HEK293 (cell line): ENCODE data around the gene PDGFC.
A peak's percentile ranks its signal among the peaks of the same experiment; 100 is the strongest.

Experiments
- CTCF ChIA-PET: fragments of 350-600 bp; formaldehyde crosslinking; extraction: SDS; loops from one replicate; lab custom pipeline; 2021; ENCODE audit warnings: antibody characterized with exemption; lab: Yijun Ruan, JAX
- POLR2A ChIA-PET: fragments of 300-600 bp; formaldehyde crosslinking; extraction: SDS; loops from one replicate; lab custom pipeline; 2020; ENCODE audit warnings: antibody characterized with exemption, inconsistent platforms; lab: Yijun Ruan, JAX
- H3K27ac ChIP-seq: fragments of 200-500 bp; sonication (Bioruptor generic); 2 replicates; pipeline ENCODE4 v1.5.1; 2014; ENCODE audit warnings: low read depth, low read length, control low read depth, inconsistent platforms; ENCODE audit errors: extremely low read depth
- H3K36me3 ChIP-seq, 2 experiments: fragments of 200-500 bp in 1 of 2; sonication (Bioruptor generic) in 1 of 2; 1 replicate in 1 of 2; 2 replicates in 1 of 2; pipeline ENCODE4 v1.5.1; 2014 to 2017; ENCODE audit warnings: inconsistent platforms in 2 of 2, low read length in 2 of 2; ENCODE audit not compliant: control insufficient read depth in 2 of 2, insufficient read depth in 1 of 2
- H3K4me1 ChIP-seq: fragments of 200-500 bp; sonication (Bioruptor generic); 2 replicates; pipeline ENCODE4 v1.5.1; 2014; ENCODE audit warnings: mild to moderate bottlenecking, low read length, inconsistent platforms; ENCODE audit not compliant: control insufficient read depth, insufficient read depth
- H3K4me3 ChIP-seq: 2 replicates; pipeline ENCODE4 v1.5.1; 2011; ENCODE audit warnings: low read depth, mild to moderate bottlenecking, control low read depth, low read length, moderate library complexity
- H3K9me3 ChIP-seq: fragments of 200-500 bp; sonication (Bioruptor generic); 2 replicates; pipeline ENCODE4 v1.5.1; 2014; ENCODE audit warnings: low read depth, low read length, inconsistent platforms; ENCODE audit not compliant: control insufficient read depth, insufficient read depth
- FEZF1 ChIP-seq: fragments of 450-650 bp; formaldehyde crosslinking; IDR thresholded peaks from 2 replicates; pipeline ENCODE4 v1.5.1; 2016; ENCODE audit warnings: missing biosample characterization, missing genetic modification characterization
- GLIS1 ChIP-seq: fragments of 450-650 bp; formaldehyde crosslinking; IDR thresholded peaks from 2 replicates; pipeline ENCODE4 v1.5.1; 2016; ENCODE audit warnings: missing biosample characterization, missing genetic modification characterization
- OSR2 ChIP-seq: fragments of 450-650 bp; formaldehyde crosslinking; IDR thresholded peaks from 2 replicates; pipeline ENCODE4 v1.5.1; 2016; ENCODE audit warnings: missing biosample characterization, missing genetic modification characterization
- SETDB1 ChIP-seq: IDR thresholded peaks from one replicate; pipeline ENCODE4 v1.6.1; 2017; ENCODE audit warnings: mild to moderate bottlenecking, low read length, moderate library complexity, mixed read lengths; ENCODE audit not compliant: insufficient read length
- TCF7L2 ChIP-seq: IDR thresholded peaks from 2 replicates; pipeline ENCODE4 v1.6.1; 2011; ENCODE audit warnings: low read depth, mild to moderate bottlenecking, inconsistent platforms, low read length, moderate library complexity, borderline replicate concordance
- TRIM28 ChIP-seq: IDR thresholded peaks from 2 replicates; pipeline ENCODE4 v1.6.1; 2011; ENCODE audit warnings: low read length, control low read depth, borderline replicate concordance
- TSHZ1 ChIP-seq: fragments of 450-650 bp; formaldehyde crosslinking; IDR thresholded peaks from 2 replicates; pipeline ENCODE4 v1.5.1; 2016; ENCODE audit warnings: missing biosample characterization, missing genetic modification characterization, borderline replicate concordance
- ZBTB49 ChIP-seq: fragments of 450-650 bp; formaldehyde crosslinking; IDR thresholded peaks from 2 replicates; pipeline ENCODE4 v1.5.1; 2016; ENCODE audit warnings: missing biosample characterization, missing genetic modification characterization, low read depth
- ZFP3 ChIP-seq: fragments of 450-650 bp; formaldehyde crosslinking; IDR thresholded peaks from 2 replicates; pipeline ENCODE4 v1.5.1; 2016; ENCODE audit warnings: low read depth, missing biosample characterization, missing genetic modification characterization
- ZIC2 ChIP-seq: fragments of 450-650 bp; formaldehyde crosslinking; IDR thresholded peaks from 2 replicates; pipeline ENCODE4 v1.5.1; 2016; ENCODE audit warnings: missing biosample characterization, missing genetic modification characterization
- ZNF10 ChIP-seq: fragments of 450-650 bp; formaldehyde crosslinking; IDR thresholded peaks from 2 replicates; pipeline ENCODE4 v1.5.1; 2017; ENCODE audit warnings: missing biosample characterization, missing genetic modification characterization
- ZNF366 ChIP-seq: fragments of 450-650 bp; formaldehyde crosslinking; conservative IDR thresholded peaks from 2 replicates; pipeline ENCODE4 v1.5.1; 2016; ENCODE audit warnings: missing biosample characterization, missing genetic modification characterization
- ZNF544 ChIP-seq: fragments of 450-650 bp; formaldehyde crosslinking; IDR thresholded peaks from 2 replicates; pipeline ENCODE4 v1.5.0; 2017; ENCODE audit warnings: missing biosample characterization, missing genetic modification characterization
- ZNF571 ChIP-seq: fragments of 450-650 bp; formaldehyde crosslinking; IDR thresholded peaks from 2 replicates; pipeline ENCODE4 v1.5.0; 2017; ENCODE audit warnings: missing biosample characterization, missing genetic modification characterization
- ZNF580 ChIP-seq: fragments of 450-650 bp; formaldehyde crosslinking; IDR thresholded peaks from 2 replicates; pipeline ENCODE4 v1.5.1; 2016; ENCODE audit warnings: missing biosample characterization, missing genetic modification characterization
- ZNF629 ChIP-seq: fragments of 450-650 bp; formaldehyde crosslinking; IDR thresholded peaks from 2 replicates; pipeline ENCODE4 v1.5.1; 2017; ENCODE audit warnings: missing biosample characterization, missing genetic modification characterization
- ZNF785 ChIP-seq: fragments of 450-650 bp; formaldehyde crosslinking; IDR thresholded peaks from 2 replicates; pipeline ENCODE4 v1.5.1; 2016; ENCODE audit warnings: missing biosample characterization, missing genetic modification characterization
- ZNF843 ChIP-seq: fragments of 450-650 bp; formaldehyde crosslinking; IDR thresholded peaks from 2 replicates; pipeline ENCODE4 v1.5.1; 2016; ENCODE audit warnings: missing biosample characterization, missing genetic modification characterization
- ZSCAN30 ChIP-seq: fragments of 450-650 bp; IDR thresholded peaks from 2 replicates; pipeline ENCODE4 v1.5.1; 2018; ENCODE audit warnings: missing biosample characterization, mild to moderate bottlenecking, missing genetic modification characterization, moderate library complexity
- ZXDB ChIP-seq: fragments of 450-650 bp; formaldehyde crosslinking; IDR thresholded peaks from 2 replicates; pipeline ENCODE4 v1.5.1; 2016; ENCODE audit warnings: missing biosample characterization, missing genetic modification characterization
- TF ChIP-seq, protein P1 (sequence below): fragments of 450-650 bp; formaldehyde crosslinking; IDR thresholded peaks from 2 replicates; pipeline ENCODE4 v1.5.1; 2017; ENCODE audit warnings: missing biosample characterization, missing genetic modification characterization
- TF ChIP-seq, protein P2 (sequence below): fragments of 450-650 bp; IDR thresholded peaks from 2 replicates; pipeline ENCODE4 v1.5.1; 2018; ENCODE audit warnings: missing biosample characterization, mild to moderate bottlenecking, missing genetic modification characterization

The PDGFC gene

GRCh38 chr4:156763511-156763910 lies 208.1 kb downstream of the PDGFC start (continued):
- TF ChIP-seq TSHZ1 (peak; percentile 41; the same call in 1 of the 2 replicates), ZNF785 (no peak), ZFP3 (no peak), ZIC2 (tag by site-specific recombination) (0 out of 2 replicates have a peak, but pooled peaks have one; percentile 25), ZNF843 (peak; percentile 69; the same call in 1 of the 2 replicates), ZNF571 (tag by site-specific recombination) (no peak), OSR2 (tag by site-specific recombination) (peak; percentile 93), ZSCAN30 (peak; percentile 49; the same call in 1 of the 2 replicates), ZNF366 (tag by site-specific recombination) (peak; percentile 50), ZXDB (peak; percentile 46; the same call in 1 of the 2 replicates), ZNF629 (tag by site-specific recombination) (no peak; the same call in 1 of the 2 replicates)
- TF ChIP-seq, protein P1, sequence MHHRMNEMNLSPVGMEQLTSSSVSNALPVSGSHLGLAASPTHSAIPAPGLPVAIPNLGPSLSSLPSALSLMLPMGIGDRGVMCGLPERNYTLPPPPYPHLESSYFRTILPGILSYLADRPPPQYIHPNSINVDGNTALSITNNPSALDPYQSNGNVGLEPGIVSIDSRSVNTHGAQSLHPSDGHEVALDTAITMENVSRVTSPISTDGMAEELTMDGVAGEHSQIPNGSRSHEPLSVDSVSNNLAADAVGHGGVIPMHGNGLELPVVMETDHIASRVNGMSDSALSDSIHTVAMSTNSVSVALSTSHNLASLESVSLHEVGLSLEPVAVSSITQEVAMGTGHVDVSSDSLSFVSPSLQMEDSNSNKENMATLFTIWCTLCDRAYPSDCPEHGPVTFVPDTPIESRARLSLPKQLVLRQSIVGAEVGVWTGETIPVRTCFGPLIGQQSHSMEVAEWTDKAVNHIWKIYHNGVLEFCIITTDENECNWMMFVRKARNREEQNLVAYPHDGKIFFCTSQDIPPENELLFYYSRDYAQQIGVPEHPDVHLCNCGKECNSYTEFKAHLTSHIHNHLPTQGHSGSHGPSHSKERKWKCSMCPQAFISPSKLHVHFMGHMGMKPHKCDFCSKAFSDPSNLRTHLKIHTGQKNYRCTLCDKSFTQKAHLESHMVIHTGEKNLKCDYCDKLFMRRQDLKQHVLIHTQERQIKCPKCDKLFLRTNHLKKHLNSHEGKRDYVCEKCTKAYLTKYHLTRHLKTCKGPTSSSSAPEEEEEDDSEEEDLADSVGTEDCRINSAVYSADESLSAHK (tag by site-specific recombination) = peak; percentile 44

DNA sequence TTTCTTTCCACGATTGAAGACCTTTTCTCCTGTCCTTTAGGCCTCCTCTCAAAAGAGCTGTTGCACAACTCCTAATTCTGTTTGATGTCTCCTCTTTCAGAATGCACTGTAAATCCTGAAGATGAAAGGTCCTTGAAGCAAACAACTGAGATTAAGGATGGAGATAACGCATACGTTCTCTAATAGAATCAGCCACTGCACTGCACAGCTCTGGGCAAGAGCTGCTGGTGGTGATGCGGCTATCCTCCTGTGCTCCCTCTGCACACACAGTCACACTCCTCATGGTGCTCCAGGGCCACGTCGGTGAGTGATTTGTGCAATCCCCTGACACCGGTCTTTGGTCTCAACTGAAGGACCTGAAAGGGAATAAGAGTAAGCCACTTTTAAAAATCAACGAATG lies 208.7 kb downstream of the PDGFC start:
- H3K4me1 ChIP-seq = peaks cover 10% of the 10 kb centered on the region; the same call in 1 of the 2 replicates
- TF ChIP-seq SETDB1 (no peak), ZNF544 (tag by site-specific recombination) (no peak), ZBTB49 (tag by site-specific recombination) (no peak), GLIS1 (0 out of 2 replicates have a peak, but pooled peaks have one; percentile 8), ZNF10 (tag by site-specific recombination) (no peak), TCF7L2 (peak; percentile 70; the same call in 1 of the 2 replicates), TRIM28 (0 out of 2 replicates have a peak, but pooled peaks have one; percentile 58), ZNF366 (tag by site-specific recombination) (no peak), ZNF580 (tag by site-specific recombination) (no peak), TSHZ1 (no peak), FEZF1 (tag by site-specific recombination) (no peak)
- TF ChIP-seq, protein P2, sequence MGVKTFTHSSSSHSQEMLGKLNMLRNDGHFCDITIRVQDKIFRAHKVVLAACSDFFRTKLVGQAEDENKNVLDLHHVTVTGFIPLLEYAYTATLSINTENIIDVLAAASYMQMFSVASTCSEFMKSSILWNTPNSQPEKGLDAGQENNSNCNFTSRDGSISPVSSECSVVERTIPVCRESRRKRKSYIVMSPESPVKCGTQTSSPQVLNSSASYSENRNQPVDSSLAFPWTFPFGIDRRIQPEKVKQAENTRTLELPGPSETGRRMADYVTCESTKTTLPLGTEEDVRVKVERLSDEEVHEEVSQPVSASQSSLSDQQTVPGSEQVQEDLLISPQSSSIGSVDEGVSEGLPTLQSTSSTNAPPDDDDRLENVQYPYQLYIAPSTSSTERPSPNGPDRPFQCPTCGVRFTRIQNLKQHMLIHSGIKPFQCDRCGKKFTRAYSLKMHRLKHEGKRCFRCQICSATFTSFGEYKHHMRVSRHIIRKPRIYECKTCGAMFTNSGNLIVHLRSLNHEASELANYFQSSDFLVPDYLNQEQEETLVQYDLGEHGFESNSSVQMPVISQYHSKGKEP (tag by site-specific recombination) = 0 out of 2 replicates have a peak, but pooled peaks have one; percentile 53

More for the DNA sequence above, 208.7 kb downstream of the PDGFC start:
- H3K27ac ChIP-seq = no peak overlapping the region
- CTCF ChIA-PET = no interaction called here
- no peak overlapping the region for H3K4me3 ChIP-seq
- H3K9me3 ChIP-seq = no peaks in the 10 kb centered on the region
- peaks cover 0 to 8% of the 10 kb centered on the region in 2 experiments; a peak in 1 of 3 replicates for H3K36me3 ChIP-seq
- POLR2A ChIA-PET = no interaction called here
